ENCODE data around the gene HYAL3. TPM values are rescaled to one million over a fixed set of nuclear protein-coding genes. Genes with fewer than 3 reads are reported as not detected.
A peak's percentile ranks its signal among the peaks of the same experiment; 100 is the strongest.

Gene HYAL3
- total and polyA plus RNA-seq, 8 donors: 1.3 to 7.9 (median 4.4) TPM; not detected in 2

DNA sequence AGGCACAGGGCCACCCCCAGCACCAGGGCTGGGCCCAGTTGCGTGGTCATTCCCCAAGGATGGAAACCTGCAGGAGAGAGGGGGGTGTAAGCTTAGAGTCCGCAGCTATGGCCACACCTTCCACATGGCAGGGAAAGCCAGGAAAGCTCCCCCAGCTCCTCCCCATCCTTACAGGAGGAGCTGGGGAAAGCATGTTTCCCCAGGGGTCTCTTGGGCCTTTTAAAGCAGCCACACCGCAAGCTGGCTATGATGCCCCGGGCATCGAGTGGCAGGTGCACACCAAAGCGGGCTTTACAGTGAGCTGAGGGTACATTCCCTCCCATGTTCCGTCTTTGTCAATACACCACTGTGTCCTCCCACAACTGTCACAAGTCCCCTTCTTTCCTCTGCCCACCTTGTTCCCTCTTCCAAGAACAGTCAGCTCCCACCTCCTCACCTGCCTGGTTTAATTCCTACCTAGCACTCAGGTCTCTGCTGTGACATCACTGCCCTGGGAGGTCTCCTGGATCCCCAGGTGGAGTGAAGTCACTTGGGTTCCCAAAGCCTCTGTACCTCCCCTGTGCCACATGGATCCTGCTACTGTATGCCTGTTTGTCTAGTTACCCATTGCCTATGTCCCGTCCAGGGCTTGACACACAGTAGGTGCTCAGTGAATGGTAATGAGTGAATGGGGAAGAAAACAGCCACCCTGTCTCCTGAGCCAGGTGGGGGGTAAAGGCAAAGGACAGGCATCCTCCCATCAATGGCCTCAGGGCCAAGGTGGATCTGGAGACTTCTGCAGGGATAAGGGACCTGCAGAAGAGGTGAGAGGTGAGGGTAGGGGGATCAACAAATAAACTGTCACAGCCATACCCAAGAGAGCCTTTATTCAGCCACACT lies 3.4 kb downstream of the HYAL3 start:
- Histone ChIP-seq H3K27me3 (no peaks in the 10 kb centered on the region), H3K4me3 (no peak overlapping the region), H3K36me3 (peaks cover 7 to 15% (median 8%) of the 10 kb centered on the region in 4 donors), H3K4me1 (peaks cover 39 to 60% (median 56%) of the 10 kb centered on the region in 4 donors), H3K27ac (no peak overlapping the region), H3K9me3 (no peaks in the 10 kb centered on the region)
- no peak for TF ChIP-seq POLR2AphosphoS5 (IDR thresholded peaks at IDR 0.05)
- no peak for TF ChIP-seq POLR2A (IDR thresholded peaks at IDR 0.05)
- no peak for TF ChIP-seq EP300 (IDR thresholded peaks at IDR 0.05)
- TF ChIP-seq, protein P1, sequence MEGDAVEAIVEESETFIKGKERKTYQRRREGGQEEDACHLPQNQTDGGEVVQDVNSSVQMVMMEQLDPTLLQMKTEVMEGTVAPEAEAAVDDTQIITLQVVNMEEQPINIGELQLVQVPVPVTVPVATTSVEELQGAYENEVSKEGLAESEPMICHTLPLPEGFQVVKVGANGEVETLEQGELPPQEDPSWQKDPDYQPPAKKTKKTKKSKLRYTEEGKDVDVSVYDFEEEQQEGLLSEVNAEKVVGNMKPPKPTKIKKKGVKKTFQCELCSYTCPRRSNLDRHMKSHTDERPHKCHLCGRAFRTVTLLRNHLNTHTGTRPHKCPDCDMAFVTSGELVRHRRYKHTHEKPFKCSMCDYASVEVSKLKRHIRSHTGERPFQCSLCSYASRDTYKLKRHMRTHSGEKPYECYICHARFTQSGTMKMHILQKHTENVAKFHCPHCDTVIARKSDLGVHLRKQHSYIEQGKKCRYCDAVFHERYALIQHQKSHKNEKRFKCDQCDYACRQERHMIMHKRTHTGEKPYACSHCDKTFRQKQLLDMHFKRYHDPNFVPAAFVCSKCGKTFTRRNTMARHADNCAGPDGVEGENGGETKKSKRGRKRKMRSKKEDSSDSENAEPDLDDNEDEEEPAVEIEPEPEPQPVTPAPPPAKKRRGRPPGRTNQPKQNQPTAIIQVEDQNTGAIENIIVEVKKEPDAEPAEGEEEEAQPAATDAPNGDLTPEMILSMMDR (IDR thresholded peaks at IDR 0.05): no peak
- DNase-seq: no peak
- intact Hi-C loops (cut with DNase I; ENCODE audit: low total_unique reads): no loop called here
- WGBS, 5 donors: 86 to 91% (median 89%) methylated on average over 8 of the region's 8 CpGs

DNA sequence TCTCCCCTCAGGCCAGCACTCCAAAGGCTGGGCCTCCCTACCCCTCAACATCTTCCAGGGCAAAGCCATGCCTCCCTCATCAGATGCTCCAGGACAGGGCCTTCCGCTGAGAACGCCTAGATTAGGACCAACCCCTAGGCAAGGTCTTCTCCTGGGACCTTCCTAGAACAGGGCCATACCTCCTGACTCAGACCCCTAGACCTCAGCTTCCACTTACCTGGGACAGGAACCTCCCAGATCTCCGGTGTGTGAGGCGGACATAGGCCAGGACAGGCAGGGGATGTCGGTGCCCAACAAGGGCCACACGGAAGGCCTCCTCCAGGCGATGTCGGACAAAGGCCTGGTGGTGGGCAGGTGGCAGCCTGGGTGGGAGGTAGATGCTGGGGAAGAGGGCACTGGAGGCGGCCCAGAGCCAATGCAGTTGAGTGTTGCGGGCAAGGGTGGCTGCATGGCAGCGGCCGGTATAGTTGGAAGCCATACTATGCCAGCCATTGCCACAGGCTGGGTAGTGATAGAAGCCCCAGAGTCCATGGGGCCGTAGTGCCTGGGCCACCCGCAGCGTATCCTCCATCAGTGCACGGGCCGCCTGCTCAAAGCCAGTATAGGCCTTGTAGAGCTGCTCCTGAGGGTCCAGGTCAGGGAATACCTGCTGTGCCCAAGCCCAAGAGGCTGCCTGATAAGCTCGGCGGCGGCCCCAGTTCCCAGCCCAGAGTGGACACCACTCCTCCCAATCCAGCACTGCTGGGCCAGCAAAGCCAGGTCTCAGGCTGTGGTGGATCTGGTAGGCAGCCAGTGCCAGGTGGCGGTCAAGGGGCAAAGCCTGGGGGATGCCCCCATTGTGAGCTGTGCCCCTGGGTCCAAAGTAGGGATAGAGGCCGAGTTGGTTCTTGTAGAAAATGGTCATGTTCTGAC lies 4.5 kb downstream of the HYAL3 start:
- peaks cover 39 to 60% (median 56%) of the 10 kb centered on the region in 4 donors for H3K4me1 ChIP-seq
- H3K4me3 ChIP-seq: no peak overlapping the region
- H3K27me3 ChIP-seq: no peaks in the 10 kb centered on the region
- TF ChIP-seq POLR2AphosphoS5 (IDR thresholded peaks at IDR 0.05): no peak
- TF ChIP-seq, protein P1 (IDR thresholded peaks at IDR 0.05): no peak
- TF ChIP-seq EP300 (IDR thresholded peaks at IDR 0.05): no peak
- no peak for TF ChIP-seq POLR2A (IDR thresholded peaks at IDR 0.05)
- H3K9me3 ChIP-seq: no peaks in the 10 kb centered on the region
- peaks cover 14 to 24% (median 16%) of the 10 kb centered on the region in 4 donors for H3K36me3 ChIP-seq
- intact Hi-C loops (cut with DNase I; ENCODE audit: low total_unique reads): no loop called here
- H3K27ac ChIP-seq: peak overlapping the region in 1 of 5 donors; percentile 97
- DNase-seq: no peak
- WGBS, 5 donors: 90 to 94% (median 92%) methylated on average over 13 to 22 of the region's 22 CpGs

DNA sequence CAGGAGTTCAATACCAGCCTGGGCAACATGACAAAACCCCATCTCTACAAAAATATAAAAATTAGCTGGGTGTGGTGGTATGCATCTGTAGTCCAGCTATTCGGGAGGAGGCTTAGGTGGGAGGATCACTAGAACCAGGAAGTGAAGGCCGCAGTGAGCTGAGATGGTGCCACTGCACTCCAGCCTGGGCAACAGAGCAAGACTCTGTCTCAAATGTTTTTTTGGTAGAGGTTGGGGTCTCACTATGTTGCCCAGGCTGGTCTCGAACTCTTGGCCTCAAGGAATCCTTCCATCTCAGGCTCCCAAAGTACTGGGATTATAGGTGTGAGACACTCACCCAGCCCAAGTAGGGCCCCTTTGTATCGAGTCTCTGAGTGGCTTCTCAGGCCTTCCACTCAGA lies 5.1 kb downstream of the HYAL3 start:
- 86 to 95% (median 94%) methylated on average over 4 of the region's 4 CpGs for WGBS, 5 donors
- peaks cover 20 to 30% (median 22%) of the 10 kb centered on the region in 4 donors for H3K36me3 ChIP-seq
- H3K4me3 ChIP-seq: no peak overlapping the region
- intact Hi-C loops (cut with DNase I; ENCODE audit: low total_unique reads): no loop called here
- peak overlapping the region in 2 of 5 donors; percentile 97 to 99 for H3K27ac ChIP-seq
- no peaks in the 10 kb centered on the region for H3K9me3 ChIP-seq
- no peak for TF ChIP-seq POLR2AphosphoS5 (IDR thresholded peaks at IDR 0.05)
- no peak for TF ChIP-seq POLR2A (IDR thresholded peaks at IDR 0.05)
- TF ChIP-seq, protein P1 (IDR thresholded peaks at IDR 0.05): no peak
- TF ChIP-seq EP300 (IDR thresholded peaks at IDR 0.05): no peak
- H3K4me1 ChIP-seq: peaks cover 43 to 66% (median 61%) of the 10 kb centered on the region in 4 donors
- DNase-seq: no peak
- H3K27me3 ChIP-seq: no peaks in the 10 kb centered on the region
